ENCODE results near the gene SHPK. TPM values are rescaled to one million over a fixed set of nuclear protein-coding genes. Genes with fewer than 3 reads are reported as not detected.

Gene SHPK
- total RNA-seq, 1 experiment from 2014 or later: 19.6 TPM

DNA sequence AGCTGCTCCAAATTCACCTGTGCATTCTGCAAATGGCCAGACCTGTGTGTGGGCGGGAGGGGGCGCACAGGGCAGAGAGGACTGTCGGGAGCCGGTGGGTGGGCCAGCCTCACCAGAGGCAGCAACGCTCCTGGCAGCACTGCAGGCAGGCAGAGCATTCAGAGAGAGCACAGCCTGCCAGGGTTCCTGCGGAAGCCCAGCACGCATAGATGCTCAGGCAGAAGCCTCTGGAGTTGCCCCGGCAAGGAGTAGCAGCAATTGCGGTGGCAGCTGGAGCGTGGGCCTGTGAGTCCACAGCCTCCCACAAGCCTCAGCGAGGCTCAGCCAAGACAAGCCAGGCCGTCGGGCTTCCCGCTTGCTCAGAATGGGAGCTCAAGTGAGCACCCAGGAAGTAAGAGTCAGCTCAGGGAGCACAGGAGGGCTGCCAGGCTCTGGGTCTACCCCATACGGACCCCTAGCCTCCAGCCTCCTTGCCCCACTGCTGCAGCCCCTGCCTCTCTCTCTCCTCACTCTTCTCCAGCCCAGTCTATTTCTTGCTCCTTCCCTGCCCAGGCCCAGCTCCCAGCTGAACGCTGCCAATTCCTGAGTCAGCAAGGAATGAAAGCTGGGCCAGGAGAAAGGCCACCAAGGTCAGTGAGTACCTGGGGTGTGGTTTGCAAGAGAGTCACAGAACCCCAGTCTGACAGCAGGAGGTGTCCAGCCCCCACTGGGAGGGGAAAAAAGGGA lies 42.2 kb upstream of the SHPK start:
- Histone ChIP-seq H2AFZ (ENCODE audit: low read depth, low read length, poor library complexity, severe bottlenecking) (no peak overlapping the region), H3K9me3 (ENCODE audit: control insufficient read depth in 1 of 2, insufficient read depth in 1 of 2, low read depth in 1 of 2, low read length in 2 of 2) (no peaks in the 10 kb centered on the region), H3K27me3 (ENCODE audit: insufficient read depth, low read length) (no peaks in the 10 kb centered on the region), H4K20me1 (ENCODE audit: insufficient read depth) (no peaks in the 10 kb centered on the region), H3K79me2 (ENCODE audit: insufficient read depth, low read length) (no peaks in the 10 kb centered on the region), H3K4me1 (ENCODE audit: control insufficient read depth in 1 of 2, insufficient read depth in 2 of 2, low read length in 2 of 2) (peaks cover 0 to 6% of the 10 kb centered on the region in 2 experiments; a peak in 3 of 4 replicates), H3K9ac (ENCODE audit: low read length) (no peak overlapping the region), H3K27ac (ENCODE audit: low read depth, low read length) (no peak overlapping the region), H3K36me3 (ENCODE audit: control insufficient read depth in 1 of 2, insufficient read depth in 2 of 2, low read length in 2 of 2) (no peaks in the 10 kb centered on the region), H3K9me2 (ENCODE audit: insufficient read depth) (no peaks in the 10 kb centered on the region), H3K4me3 (replicated peaks in 1 of 2; ENCODE audit: low read depth in 1 of 2, low read length in 2 of 2) (no peak overlapping the region), H3K4me2 (ENCODE audit: low read length) (no peak overlapping the region)
- no peak for TF ChIP-seq FOSL1 (IDR thresholded peaks at IDR 0.05; ENCODE audit: low read depth)
- no peak for TF ChIP-seq POLR2A (IDR thresholded peaks at IDR 0.05; ENCODE audit: borderline replicate concordance, extremely low read depth, insufficient read depth, insufficient read length)
- TF ChIP-seq ZNF274 (IDR thresholded peaks at IDR 0.05; ENCODE audit: low read depth, low read length): no peak
- TF ChIP-seq, protein P1, sequence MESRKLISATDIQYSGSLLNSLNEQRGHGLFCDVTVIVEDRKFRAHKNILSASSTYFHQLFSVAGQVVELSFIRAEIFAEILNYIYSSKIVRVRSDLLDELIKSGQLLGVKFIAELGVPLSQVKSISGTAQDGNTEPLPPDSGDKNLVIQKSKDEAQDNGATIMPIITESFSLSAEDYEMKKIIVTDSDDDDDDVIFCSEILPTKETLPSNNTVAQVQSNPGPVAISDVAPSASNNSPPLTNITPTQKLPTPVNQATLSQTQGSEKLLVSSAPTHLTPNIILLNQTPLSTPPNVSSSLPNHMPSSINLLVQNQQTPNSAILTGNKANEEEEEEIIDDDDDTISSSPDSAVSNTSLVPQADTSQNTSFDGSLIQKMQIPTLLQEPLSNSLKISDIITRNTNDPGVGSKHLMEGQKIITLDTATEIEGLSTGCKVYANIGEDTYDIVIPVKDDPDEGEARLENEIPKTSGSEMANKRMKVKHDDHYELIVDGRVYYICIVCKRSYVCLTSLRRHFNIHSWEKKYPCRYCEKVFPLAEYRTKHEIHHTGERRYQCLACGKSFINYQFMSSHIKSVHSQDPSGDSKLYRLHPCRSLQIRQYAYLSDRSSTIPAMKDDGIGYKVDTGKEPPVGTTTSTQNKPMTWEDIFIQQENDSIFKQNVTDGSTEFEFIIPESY (IDR thresholded peaks at IDR 0.05; ENCODE audit: extremely low read depth, insufficient replicate concordance, low read length): no peak
- TF ChIP-seq JUND (IDR thresholded peaks at IDR 0.05): no peak
- no peak for TF ChIP-seq SIN3A (IDR thresholded peaks at IDR 0.05; ENCODE audit: low read depth)
- TF ChIP-seq, protein P2, sequence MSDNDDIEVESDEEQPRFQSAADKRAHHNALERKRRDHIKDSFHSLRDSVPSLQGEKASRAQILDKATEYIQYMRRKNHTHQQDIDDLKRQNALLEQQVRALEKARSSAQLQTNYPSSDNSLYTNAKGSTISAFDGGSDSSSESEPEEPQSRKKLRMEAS (IDR thresholded peaks at IDR 0.05): no peak
- no peak for TF ChIP-seq ELF1 (IDR thresholded peaks at IDR 0.05; ENCODE audit: borderline replicate concordance, low read depth)
- TF ChIP-seq RAD21 (IDR thresholded peaks at IDR 0.05; ENCODE audit: low read depth): no peak
- TF ChIP-seq, protein P3, sequence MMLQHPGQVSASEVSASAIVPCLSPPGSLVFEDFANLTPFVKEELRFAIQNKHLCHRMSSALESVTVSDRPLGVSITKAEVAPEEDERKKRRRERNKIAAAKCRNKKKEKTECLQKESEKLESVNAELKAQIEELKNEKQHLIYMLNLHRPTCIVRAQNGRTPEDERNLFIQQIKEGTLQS (IDR thresholded peaks at IDR 0.05): no peak
- TF ChIP-seq EGR1 (IDR thresholded peaks at IDR 0.05; ENCODE audit: low read depth): no peak
- TF ChIP-seq, protein P4, sequence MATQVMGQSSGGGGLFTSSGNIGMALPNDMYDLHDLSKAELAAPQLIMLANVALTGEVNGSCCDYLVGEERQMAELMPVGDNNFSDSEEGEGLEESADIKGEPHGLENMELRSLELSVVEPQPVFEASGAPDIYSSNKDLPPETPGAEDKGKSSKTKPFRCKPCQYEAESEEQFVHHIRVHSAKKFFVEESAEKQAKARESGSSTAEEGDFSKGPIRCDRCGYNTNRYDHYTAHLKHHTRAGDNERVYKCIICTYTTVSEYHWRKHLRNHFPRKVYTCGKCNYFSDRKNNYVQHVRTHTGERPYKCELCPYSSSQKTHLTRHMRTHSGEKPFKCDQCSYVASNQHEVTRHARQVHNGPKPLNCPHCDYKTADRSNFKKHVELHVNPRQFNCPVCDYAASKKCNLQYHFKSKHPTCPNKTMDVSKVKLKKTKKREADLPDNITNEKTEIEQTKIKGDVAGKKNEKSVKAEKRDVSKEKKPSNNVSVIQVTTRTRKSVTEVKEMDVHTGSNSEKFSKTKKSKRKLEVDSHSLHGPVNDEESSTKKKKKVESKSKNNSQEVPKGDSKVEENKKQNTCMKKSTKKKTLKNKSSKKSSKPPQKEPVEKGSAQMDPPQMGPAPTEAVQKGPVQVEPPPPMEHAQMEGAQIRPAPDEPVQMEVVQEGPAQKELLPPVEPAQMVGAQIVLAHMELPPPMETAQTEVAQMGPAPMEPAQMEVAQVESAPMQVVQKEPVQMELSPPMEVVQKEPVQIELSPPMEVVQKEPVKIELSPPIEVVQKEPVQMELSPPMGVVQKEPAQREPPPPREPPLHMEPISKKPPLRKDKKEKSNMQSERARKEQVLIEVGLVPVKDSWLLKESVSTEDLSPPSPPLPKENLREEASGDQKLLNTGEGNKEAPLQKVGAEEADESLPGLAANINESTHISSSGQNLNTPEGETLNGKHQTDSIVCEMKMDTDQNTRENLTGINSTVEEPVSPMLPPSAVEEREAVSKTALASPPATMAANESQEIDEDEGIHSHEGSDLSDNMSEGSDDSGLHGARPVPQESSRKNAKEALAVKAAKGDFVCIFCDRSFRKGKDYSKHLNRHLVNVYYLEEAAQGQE (IDR thresholded peaks at IDR 0.05; ENCODE audit: low read depth): no peak
- no peak for TF ChIP-seq ZFX (IDR thresholded peaks at IDR 0.05)
- TF ChIP-seq SRF (IDR thresholded peaks at IDR 0.05; ENCODE audit: low read depth): no peak
- no peak for TF ChIP-seq TCF7L2 (IDR thresholded peaks at IDR 0.05; ENCODE audit: borderline replicate concordance, extremely low read depth, insufficient read depth, insufficient read length)
- no peak for TF ChIP-seq CEBPB (IDR thresholded peaks at IDR 0.05; ENCODE audit: low read depth)
- TF ChIP-seq POLR2AphosphoS5 (IDR thresholded peaks at IDR 0.05; ENCODE audit: low read depth, low read length): no peak
- CTCF ChIA-PET: interaction anchor here (1.6 kb wide), 1 partner anchor 13 kb away, joined by 3 read pairs; no protein-coding TSS in a partner anchor
- no TSS peak for BruUV-seq (replicated peaks)
- ATAC-seq (no peak), DNase-seq (ENCODE audit: low read depth, low spot score) (no peak)
- POLR2A ChIA-PET: no interaction called here
- RAD21 ChIA-PET (ENCODE audit: low non-redundant PET in 1 of 2, low total read pairs in 2 of 2, uncharacterized antibody in 2 of 2, unreplicated experiment in 2 of 2): no interaction called here
- intact Hi-C loops (cut with micrococcal nuclease): no loop called here

All from HCT116 (cell line).